ENCODE measurements around the gene SPRED1. TPM values are rescaled to one million over a fixed set of nuclear protein-coding genes. Genes with fewer than 3 reads are reported as not detected.
"Not testable (repeated sequence)": the region's sequence is repeated elsewhere in the genome, so short reads cannot be mapped to it uniquely, and the experiment has no call there.

SPRED1 gene
- total RNA-seq, 2 donors from 2014 or later, result 24.5 to 32.4 TPM

DNA sequence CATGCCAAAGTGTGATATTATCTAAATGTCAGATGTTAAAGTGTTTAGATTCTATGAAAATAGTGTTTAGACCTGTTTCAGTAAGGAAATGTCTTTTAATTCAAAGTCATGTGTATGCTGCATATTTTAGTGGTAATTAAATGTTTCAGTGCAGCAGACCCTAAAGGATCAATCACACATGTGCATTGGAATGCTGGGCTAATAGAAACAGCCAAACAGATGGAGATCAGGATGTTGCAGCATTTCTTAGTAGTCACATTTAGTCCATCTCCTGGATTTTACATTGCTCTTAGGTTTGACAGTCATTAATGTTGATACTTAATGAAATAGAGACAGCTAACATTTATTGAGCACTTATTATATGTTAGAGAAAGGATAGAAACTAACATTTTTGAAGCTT is 18.5 kb downstream of the SPRED1 start:
- intact Hi-C loops (cut with DNase I, micrococcal nuclease), result no loop called here
- ATAC-seq (no peak), DNase-seq (no peak)

GRCh38 chr15:38271895-38272294 is 19.3 kb downstream of the SPRED1 start:
- DNase-seq (no peak), ATAC-seq (no peak)
- intact Hi-C loops (cut with DNase I, micrococcal nuclease), result no loop called here

DNA sequence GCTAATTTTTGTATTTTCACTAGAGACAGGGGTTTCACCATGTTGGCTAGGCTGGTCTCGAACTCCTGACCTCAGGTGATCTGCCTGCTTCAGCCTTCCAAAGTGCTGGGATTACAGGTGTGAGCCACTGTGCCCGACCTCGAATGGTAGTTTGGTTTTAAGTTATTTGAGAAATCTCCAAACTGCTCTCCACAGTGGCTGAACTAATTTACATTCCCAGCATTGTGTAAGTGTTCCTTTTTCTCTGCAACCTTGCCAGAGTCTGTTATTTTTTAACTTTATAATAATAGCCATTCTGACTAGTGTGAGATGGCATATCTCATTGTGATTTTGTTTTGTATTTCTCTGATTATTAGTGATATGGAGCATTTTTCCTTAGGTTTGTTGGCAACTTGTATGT is 19.8 kb downstream of the SPRED1 start:
- intact Hi-C loops (cut with DNase I, micrococcal nuclease); DNase-seq: not testable (repeated sequence)
- ATAC-seq, result peak; percentile 30

DNA sequence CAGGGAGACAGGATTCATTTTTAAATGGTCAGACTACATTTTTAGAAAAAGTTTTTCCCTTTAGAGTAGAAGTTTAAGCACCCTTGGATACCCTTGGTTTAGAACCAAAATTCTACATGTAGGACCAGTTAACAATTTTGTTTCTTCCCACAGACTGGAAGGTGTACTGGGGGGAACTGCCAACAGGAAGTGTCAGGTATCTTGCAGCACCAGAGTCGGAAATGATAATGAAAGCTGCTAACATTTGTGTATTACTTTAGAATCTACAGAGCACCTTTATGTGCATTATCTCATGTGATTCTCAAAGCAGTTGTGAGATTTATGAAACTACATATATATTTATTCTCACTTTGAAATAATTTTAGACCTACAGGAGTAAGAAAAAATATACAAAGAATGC is 21.5 kb downstream of the SPRED1 start:
- ATAC-seq (peak; percentile 60), DNase-seq (no peak)
- intact Hi-C loops (cut with DNase I, micrococcal nuclease), result no loop called here

- ATAC-seq (no peak), DNase-seq (no peak)
- intact Hi-C loops (cut with DNase I, micrococcal nuclease), result no loop called here
These were observed 23.3 kb downstream of the SPRED1 start for GRCh38 chr15:38275959-38276358.

- DNase-seq; ATAC-seq; intact Hi-C loops (cut with DNase I, micrococcal nuclease): not testable (repeated sequence)
These were observed 24.6 kb downstream of the SPRED1 start for GRCh38 chr15:38277281-38277680.

GRCh38 chr15:38281031-38281430 is 28.4 kb downstream of the SPRED1 start:
- DNase-seq (no peak), ATAC-seq (no peak)
- intact Hi-C loops (cut with DNase I, micrococcal nuclease), result no loop called here

DNA sequence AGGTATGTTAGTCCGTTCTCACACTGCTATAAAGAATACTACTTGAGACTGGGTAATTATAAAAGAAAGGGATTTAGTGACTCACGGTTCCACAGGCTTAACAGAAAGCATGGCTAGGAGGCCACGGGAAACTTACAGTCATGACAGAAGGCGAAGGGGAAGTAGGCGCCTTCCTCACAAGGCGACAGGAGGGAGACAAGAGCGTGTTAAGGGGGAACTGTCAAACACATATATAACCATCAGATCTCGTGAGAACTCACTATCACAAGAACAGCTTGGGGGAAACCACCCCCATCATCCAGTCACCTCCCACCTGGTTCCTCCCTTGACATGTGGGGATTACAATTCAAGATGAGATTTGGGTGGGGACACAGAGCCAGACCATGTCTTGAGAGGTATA is 30.4 kb downstream of the SPRED1 start:
- intact Hi-C loops (cut with DNase I, micrococcal nuclease), result no loop called here
- DNase-seq, result no peak
- ATAC-seq, result no peak

GRCh38 chr15:38285456-38285855 is 32.8 kb downstream of the SPRED1 start:
- no peak for DNase-seq
- intact Hi-C loops (cut with DNase I, micrococcal nuclease), result no loop called here
- ATAC-seq, result no peak

DNA sequence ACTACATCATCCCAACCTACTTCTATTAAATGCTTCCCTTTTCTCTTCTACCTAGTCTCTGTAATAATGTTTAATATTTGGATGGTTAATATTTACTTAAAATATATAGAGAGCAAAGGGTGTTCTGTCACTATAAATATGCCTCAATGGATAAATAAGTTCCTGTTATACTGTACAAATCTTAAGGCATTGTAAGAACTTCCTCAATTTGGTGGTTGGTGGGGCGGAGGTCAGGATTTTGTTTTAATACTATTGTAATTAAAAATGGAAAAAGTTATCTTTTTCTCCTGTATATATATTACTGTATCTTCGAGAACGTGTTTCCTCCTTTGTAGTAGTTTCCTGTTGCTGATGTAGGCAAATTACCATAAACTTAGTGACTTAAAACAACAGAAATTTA is 41.5 kb downstream of the SPRED1 start:
- DNase-seq, result no peak
- intact Hi-C loops (cut with DNase I, micrococcal nuclease), result no loop called here
- no peak for ATAC-seq

DNA sequence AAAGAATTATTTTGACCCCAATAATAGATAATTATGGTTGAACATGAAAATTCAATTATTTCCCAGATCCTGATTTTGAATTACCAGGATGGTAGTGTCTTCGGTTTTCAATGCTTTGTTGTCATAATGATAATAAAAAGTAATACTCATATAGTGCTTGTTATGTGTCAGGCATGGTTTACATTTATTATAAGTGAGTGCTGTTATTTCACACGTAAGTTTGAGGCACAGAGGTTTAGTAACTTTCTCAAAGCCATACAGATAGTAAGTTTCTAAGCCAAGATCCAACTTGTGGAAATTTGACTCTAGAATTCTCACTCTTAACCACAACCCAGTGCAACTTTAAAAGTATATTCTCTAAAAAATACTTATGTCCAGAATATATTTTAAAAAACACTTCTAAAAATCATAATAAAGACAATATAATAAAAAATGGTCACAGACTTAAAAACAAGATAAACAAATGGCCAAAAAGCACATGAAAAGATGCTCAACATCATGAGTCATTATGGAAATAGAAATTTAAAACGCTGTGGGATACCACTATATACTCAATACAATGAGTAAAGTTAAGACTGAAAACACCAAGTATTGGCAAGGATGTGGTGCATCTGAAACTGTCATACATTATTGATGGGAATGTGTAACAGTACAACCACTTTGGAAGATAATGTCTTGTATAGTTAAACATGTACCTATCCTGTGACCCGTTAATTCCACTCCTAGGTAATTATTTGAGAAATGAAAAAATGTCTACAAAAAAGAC is 45.2 kb downstream of the SPRED1 start:
- intact Hi-C loops (cut with DNase I, micrococcal nuclease), result no loop called here
- ATAC-seq (no peak), DNase-seq (no peak)

GRCh38 chr15:38299216-38299615 is 46.6 kb downstream of the SPRED1 start:
- intact Hi-C loops (cut with DNase I, micrococcal nuclease), result no loop called here
- ATAC-seq (no peak), DNase-seq (no peak)

DNA sequence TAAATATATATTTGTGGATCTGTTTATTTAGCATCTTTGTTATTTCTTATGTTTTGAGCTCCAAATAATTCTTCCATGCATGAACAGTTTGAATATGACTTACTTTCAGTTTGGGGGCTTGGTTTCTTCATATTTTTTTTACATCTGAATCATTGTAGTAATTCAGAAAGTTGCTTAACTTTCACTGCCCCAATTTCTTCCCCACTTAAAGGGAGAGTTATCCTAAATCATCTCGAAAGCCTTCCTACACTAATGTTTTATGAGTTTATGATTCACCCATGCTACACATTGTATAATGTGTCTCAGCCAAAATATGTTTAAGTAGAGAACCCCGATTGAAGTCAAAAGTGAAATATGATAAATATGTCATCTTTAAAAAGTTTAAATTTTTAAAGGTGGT is 47.8 kb downstream of the SPRED1 start:
- intact Hi-C loops (cut with DNase I, micrococcal nuclease), result no loop called here
- ATAC-seq (no peak), DNase-seq (no peak)

- DNase-seq, result no peak
- intact Hi-C loops (cut with DNase I, micrococcal nuclease), result no loop called here
- ATAC-seq, result no peak
These were observed 51.8 kb downstream of the SPRED1 start for GRCh38 chr15:38304481-38304880.

DNA sequence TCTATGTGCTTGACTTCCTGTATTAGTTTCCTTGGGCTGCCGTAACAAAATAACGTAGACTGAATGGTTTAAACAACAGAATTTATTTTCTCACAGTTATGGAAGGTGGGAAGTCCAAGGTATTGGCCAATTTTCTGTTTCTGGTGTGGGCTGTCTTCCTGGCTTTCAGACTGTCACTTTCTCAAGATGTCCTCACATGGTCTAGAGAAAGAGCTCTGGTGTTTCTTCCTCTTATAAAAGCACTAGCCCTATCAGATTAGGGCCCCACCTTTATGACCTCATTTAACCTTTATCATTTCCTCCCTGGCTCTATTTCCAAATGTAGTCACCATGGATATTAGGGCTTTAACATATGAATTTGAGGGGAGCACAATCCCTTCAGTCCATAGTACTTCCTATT is 54.6 kb downstream of the SPRED1 start:
- ATAC-seq (peak; percentile 67), DNase-seq (no peak)
- intact Hi-C loops (cut with DNase I, micrococcal nuclease), result no loop called here

- DNase-seq, result no peak
- intact Hi-C loops (cut with DNase I, micrococcal nuclease), result no loop called here
These were observed 55.4 kb downstream of the SPRED1 start for GRCh38 chr15:38307861-38308641.

DNA sequence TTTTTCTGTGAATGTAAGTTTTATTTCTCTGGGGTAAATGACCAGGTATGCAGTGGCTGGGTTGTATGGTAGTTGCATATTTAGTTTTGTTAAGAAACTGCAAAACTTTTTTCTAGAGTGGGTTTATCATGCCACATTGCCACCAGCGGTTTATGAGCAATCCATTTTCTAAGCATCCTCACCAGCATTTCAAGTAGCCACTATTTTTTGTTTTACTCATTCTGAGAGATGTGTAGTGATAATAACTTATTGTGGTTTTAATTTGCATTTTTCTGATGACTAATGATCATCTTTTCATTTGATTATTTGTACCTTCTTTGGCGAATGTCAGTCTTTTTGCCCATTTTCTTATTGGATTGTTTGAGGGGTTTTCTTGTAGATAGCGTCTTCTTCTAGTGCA is 56.2 kb downstream of the SPRED1 start:
- ATAC-seq, result no peak

More at GRCh38 chr15:38307861-38308641, 55.4 kb downstream of the SPRED1 start:
- ATAC-seq, result no peak

DNA sequence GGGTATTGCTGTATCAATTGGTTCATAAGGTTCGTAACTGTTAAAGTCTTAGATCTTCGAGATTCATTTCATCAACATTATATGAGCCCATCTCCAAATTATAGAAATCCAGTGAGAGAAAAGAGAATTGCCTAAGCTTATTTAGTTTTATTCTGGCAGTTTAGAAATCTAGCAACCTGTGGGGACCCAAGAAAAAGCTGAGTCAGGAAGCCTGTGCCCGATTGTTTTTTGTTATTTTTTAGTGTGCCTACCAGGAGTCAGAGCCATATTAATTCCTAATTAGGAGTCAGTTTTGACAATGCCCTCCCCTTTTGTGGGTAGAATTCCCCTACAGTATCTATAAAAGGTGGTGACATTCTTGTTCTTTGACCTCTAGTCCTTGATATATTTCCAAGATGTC is 59.6 kb downstream of the SPRED1 start:
- intact Hi-C loops (cut with DNase I, micrococcal nuclease), result no loop called here
- DNase-seq (no peak), ATAC-seq (no peak)

More for the DNA sequence above, 56.2 kb downstream of the SPRED1 start:
- no peak for DNase-seq
- intact Hi-C loops (cut with DNase I, micrococcal nuclease), result no loop called here

DNA sequence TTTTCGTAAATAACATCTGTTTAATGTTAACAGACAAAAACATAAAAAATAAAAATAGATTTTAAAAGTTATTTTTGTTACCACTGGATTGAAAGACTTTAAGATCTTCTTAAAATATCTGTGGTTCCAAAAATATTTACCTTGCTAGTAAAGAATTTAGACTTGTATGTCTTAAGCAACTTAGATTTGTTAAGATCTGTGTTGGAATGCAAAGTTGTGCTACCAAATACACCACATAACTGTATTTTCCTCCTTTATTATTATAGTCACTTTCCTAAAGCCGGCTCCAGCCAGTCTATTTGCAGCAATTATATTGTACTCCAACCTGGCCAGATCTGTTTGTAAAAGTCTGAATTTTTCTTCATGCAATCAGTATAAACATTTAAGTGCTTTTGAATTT is 63.7 kb downstream of the SPRED1 start:
- ATAC-seq, result no peak
- intact Hi-C loops (cut with DNase I, micrococcal nuclease), result no loop called here
- DNase-seq, result no peak

DNA sequence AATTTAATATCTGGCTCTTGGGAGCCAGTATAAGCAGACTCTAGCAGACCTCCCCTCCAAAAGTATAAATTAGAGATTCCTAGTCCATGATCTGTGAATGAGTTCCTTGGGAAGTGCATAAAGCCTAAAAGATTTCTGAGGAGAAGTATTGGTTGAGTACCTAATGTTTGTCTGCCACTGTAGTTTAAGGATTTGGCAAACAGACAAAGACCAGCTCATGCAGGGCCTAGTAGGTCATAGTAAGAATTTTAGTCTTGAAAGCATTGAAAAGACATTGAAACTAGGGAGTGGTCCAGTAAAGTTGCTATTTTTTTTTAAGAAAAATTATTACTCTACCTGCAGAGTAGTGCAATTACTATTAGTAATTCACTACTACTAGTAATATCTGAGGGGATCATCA is 67.5 kb downstream of the SPRED1 start:
- no peak for ATAC-seq
- intact Hi-C loops (cut with DNase I, micrococcal nuclease), result no loop called here
- DNase-seq, result no peak
